Activated gamma-delta T cell treated with Interleukin-2 at 50 U/mL for 16 hours (primary cell): ENCODE data around the gene PNLIPRP2.

Experiments
- DNase-seq: peaks from one replicate; pipeline ENCODE4 v3.0.0-alpha.2; 2020

PNLIPRP2 gene

GRCh38 chr10:116620423-116621400 lies at the start of gene PNLIPRP2:
TSS of gene PNLIPRP2 (plus strand) at chr10:116620953.
- DNase-seq, result no peak

- no peak for DNase-seq
These were observed 46.0 kb upstream of the PNLIPRP2 start for GRCh38 chr10:116574797-116575196.

- DNase-seq, result no peak
These were observed 32.7 kb upstream of the PNLIPRP2 start for GRCh38 chr10:116587878-116588591.

DNA sequence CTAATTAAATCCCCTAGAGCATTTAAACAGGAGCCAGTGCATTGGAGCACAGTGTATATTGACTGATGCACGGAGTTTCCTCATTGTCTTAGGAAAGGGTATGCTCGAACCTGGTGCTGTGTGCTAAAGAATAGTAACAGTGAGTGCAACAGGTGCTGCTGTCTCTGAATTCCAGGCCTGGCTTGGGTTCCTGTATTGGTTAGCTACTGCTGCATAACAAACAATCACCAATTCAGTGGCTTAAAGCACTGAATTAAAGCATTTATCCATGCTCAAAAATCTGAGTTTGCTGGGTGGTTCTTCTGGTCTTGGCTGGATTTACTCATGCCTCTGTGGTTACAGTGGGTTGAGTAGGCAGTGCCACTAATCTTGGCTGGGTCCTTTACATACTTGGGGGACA lies 31.8 kb upstream of the PNLIPRP2 start:
- no peak for DNase-seq

GRCh38 chr10:116589926-116590325 lies 30.8 kb upstream of the PNLIPRP2 start:
- no peak for DNase-seq

- DNase-seq, result no peak
These were observed 29.9 kb upstream of the PNLIPRP2 start, which contains the start of gene PNLIPRP1 for GRCh38 chr10:116590590-116591444. TSS of gene PNLIPRP1 (plus strand) at chr10:116590959. CDS start at chr10:116591130, 171 bp downstream.

GRCh38 chr10:116593139-116593740 lies 27.5 kb upstream of the PNLIPRP2 start:
- DNase-seq, result no peak

DNA sequence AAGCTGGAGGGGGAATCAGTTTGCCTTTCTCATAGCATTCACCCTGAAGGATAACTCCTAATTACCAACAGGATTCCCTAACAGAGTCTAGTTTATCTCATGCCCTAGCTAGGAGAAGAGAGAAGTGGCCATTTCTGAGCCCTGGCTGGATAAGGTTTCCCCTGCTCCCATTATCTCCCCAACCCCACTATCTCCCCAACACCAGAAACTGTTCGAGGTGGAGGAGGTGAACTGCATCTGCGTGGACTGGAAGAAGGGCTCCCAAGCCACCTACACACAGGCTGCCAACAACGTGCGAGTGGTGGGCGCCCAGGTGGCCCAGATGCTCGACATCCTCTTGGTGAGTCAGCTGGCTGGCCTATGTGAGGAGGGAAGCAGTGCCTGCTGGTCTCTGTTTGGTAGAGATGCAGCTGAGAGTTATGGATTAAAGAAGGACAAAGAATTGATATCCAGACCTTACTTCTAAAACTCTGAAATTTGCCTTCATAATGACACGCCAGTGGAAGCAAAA lies 26.2 kb upstream of the PNLIPRP2 start:
- no peak for DNase-seq

GRCh38 chr10:116596062-116596461 lies 24.7 kb upstream of the PNLIPRP2 start:
- no peak for DNase-seq

DNA sequence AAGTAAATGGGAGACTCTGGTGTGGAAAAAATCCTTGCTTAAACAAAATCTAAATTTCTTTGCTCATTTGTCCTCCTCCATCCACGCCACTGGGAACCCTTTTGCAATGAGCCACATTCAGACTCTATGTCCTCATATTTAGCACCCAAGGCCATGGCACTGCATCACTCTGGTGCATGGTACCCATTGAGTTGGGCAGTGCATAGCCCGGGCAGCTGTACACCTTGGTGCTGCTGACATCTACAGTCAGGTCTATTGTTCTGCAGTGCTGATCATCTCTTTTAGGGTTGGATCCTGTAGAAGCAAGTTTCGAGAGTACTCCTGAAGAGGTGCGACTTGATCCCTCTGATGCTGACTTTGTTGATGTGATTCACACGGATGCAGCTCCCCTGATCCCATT lies 23.2 kb upstream of the PNLIPRP2 start:
- no peak for DNase-seq

DNA sequence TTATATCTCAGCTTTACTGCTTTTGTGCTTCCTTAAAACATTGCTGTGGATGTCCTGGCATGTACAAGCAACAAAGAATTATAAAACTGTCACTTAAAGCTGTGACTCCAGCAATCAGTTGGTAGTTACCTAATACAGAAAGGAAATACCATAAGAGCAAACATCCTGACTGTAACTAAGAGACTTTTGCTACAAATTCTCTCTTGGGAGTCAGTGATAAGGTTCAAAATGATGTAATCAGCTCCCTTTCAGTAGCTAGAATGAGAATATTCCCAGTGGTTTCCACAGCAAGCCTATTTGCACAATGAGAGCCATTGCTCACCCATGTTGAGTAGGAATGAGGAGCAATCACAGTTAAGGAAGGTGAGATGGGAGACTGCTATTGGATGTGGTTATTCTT lies 22.4 kb upstream of the PNLIPRP2 start:
- no peak for DNase-seq

DNA sequence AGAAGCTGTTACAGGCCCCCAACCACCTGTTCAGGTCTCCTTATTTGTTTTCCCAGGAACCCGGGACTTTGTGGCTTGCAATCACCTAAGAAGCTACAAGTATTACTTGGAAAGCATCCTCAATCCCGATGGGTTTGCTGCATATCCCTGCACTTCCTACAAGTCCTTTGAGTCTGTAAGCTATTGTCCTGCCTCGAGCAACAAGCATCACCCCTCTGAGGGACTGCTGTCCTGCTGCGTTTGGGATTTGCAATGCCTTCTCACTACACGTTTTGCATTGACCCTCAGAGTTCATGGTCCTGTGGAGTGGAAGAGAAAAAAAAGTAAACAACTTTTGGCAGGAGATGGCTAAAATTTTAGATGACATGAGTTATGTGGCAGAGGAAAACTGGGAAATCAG lies 20.8 kb upstream of the PNLIPRP2 start:
- no peak for DNase-seq

DNA sequence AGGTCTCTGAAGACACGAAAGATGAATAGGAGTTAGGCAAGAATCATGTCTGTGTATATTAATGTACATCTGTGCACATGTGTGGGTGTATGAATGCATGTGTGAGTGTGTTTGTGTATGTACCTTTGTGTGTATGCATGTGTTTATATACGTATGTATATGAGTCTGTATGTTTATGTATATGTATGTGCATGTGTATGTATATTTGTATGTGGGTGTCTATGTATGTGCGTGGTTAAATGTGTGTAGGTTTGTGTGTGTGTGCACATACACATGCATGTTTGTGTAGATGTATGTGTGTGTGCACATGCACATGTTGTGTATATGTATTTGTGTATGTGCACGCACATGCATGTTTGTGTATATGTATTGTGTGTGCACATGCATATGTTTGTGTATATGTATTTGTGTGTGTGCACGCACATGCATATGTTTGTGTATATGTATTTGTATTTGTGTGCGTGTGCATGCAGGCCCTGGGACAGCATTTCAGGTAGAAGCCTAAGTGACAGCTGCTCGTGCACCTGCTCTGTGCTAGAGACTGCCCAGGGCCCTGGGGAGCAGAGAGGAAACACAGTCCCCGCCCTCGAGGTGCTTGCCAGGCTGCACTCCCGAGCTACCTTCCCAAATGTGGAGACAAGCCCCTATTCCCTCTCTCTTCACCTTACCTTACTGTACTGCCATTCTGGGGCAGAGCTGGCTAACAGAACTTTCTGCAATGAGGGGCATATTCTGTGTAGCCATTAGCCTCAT lies 17.9 kb upstream of the PNLIPRP2 start:
- no peak for DNase-seq

DNA sequence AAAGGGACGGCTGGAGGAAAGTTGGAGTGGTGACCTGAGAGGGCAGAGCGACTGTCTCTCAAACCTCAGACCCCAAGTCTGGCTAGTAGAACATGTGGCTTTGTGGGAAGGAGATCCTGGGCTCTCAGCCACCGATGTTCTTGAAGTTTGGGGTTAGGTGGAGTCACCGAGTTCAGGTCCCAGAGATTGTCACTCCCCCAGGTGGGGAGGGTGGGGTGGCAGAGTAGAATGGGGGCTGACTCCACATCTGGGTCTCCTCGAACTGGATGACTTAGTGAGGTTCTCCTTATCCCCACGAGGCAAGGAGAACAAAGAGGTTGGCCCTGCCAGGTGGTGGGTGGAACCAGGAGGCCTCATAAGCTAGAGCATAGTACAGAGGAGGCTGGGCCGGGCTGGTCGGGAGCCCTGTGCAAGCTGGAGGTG lies 14.7 kb upstream of the PNLIPRP2 start:
- no peak for DNase-seq

- DNase-seq, result no peak
These were observed 13.4 kb upstream of the PNLIPRP2 start for GRCh38 chr10:116607336-116607735.

DNA sequence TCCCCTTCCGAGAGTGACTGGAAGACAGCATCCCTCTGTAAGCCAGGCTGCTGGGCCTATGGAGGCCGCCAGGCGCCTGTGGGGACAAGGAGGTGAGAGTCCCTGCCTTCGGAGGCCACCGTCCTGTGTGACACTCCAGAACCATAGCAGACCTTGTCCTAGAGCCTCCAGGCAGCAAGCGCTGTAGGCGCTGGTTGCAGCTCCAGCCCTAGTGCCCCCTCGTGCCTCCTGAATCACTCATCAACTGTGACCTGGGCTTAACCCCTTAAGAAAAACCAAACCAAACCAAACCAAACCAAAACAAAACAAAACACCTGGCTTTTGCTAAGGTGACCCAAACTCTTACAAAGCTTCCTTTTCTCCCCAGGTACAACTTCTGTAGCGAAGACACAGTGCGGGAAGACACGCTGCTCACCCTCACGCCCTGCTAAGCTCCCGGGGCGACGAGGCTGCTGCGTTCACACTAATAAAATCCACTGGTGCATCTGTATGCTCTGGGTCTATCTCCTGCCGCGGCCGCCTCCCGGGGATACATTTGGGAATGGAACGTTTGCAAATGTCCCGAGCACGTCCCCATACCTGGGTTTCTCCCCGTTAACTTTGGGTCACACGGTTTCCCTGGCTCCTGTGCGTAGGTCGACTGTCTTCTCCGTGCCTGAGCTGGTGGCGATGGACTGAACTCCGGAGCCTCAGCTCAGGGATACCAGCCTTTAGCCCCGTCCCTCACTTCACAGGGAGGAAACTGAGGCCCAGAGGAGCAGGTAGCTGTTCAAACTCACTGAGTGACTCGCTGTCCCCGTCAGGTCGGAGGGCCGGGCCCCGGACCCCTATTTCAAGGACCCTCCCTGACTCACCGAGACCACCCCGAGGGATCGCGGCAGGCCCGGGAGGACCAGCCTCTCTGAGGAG lies 11.8 kb upstream of the PNLIPRP2 start:
- no peak for DNase-seq

GRCh38 chr10:116610443-116611152 lies 10.2 kb upstream of the PNLIPRP2 start:
- DNase-seq, result no peak

- no peak for DNase-seq
These were observed 9.6 kb upstream of the PNLIPRP2 start for GRCh38 chr10:116611153-116611545.

DNA sequence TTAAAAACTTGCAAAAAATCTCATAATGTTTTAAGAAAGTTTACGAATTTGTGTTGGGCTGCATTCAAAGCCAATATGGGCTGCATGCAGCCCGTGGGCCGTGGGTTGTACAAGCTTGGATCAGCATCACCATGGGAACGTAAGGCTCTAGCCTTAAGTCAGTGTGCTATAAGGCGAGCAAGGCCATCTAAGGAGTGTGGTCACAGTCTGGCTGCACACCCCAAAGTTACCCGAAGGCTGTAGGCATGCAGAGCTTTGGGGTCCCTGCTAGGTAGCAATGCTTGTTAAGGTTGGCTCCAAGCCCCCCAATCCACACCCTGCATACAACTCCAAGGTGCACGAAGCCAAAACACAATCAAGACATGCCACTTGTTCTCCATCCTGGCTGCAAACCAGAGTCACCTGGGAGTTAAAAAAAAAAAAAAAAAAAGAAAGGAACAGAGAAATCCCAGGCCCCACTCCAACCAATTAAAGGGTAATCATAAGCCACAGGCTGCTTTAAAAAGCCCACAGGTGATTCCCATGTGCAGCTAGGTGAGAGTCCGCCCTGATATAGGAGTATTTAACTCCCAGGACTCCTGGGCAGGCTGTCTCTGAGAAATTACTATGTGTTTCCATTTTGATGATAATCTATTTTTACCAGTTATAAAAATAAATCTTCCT lies 8.5 kb upstream of the PNLIPRP2 start:
- DNase-seq, result no peak
